Cortex of kidney (tissue), 1 donor: Measurements from ENCODE around the gene CDKAL1.

Experiments used
- DNase-seq: peaks from one replicate; lab custom pipeline; 2025; lab: John Stamatoyannopoulos, UW

Gene CDKAL1

GRCh38 chr6:20680697-20681165, 146.5 kb downstream of the CDKAL1 start:
- no peak for DNase-seq

GRCh38 chr6:20681243-20681684, 147.0 kb downstream of the CDKAL1 start:
- DNase-seq: no peak

- DNase-seq: no peak
Observed at GRCh38 chr6:20684474-20684873, 150.2 kb downstream of the CDKAL1 start.

- no peak for DNase-seq
Observed at GRCh38 chr6:20686142-20686541, 151.9 kb downstream of the CDKAL1 start.

- DNase-seq: no peak
Observed at GRCh38 chr6:20687494-20687893, 153.2 kb downstream of the CDKAL1 start.

- no peak for DNase-seq
Observed at GRCh38 chr6:20688710-20689500, 154.6 kb downstream of the CDKAL1 start.

GRCh38 chr6:20691185-20691584, 156.9 kb downstream of the CDKAL1 start:
- DNase-seq: no peak

GRCh38 chr6:20692023-20692422, 157.8 kb downstream of the CDKAL1 start:
- no peak for DNase-seq

GRCh38 chr6:20693466-20694063, 159.3 kb downstream of the CDKAL1 start:
- no peak for DNase-seq

GRCh38 chr6:20696676-20697075, 162.4 kb downstream of the CDKAL1 start:
- no peak for DNase-seq

GRCh38 chr6:20698675-20699074, 164.4 kb downstream of the CDKAL1 start:
- DNase-seq: no peak

GRCh38 chr6:20699402-20699801, 165.1 kb downstream of the CDKAL1 start:
- no peak for DNase-seq

- DNase-seq: no peak
Observed at GRCh38 chr6:20700375-20700774, 166.1 kb downstream of the CDKAL1 start.

- DNase-seq: no peak
Observed at GRCh38 chr6:20702366-20702765, 168.1 kb downstream of the CDKAL1 start.

GRCh38 chr6:20703049-20703448, 168.8 kb downstream of the CDKAL1 start:
- DNase-seq: no peak

GRCh38 chr6:20704325-20705025, 170.2 kb downstream of the CDKAL1 start:
- DNase-seq: no peak

GRCh38 chr6:20705741-20706140, 171.5 kb downstream of the CDKAL1 start:
- no peak for DNase-seq

- DNase-seq: no peak
Observed at GRCh38 chr6:20706238-20706938, 172.1 kb downstream of the CDKAL1 start.

GRCh38 chr6:20706939-20707485, 172.8 kb downstream of the CDKAL1 start:
- no peak for DNase-seq

- DNase-seq: no peak
Observed at GRCh38 chr6:20707870-20708269, 173.6 kb downstream of the CDKAL1 start.

- no peak for DNase-seq
Observed at GRCh38 chr6:20708367-20709124, 174.3 kb downstream of the CDKAL1 start.
